CD4-positive, alpha-beta T cell treated with Interleukin-1 beta for 1 hour (primary cell): ENCODE data around the gene SMARCB1.

Experiments
- DNase-seq, 2 donors: peaks; one replicate each; pipeline ENCODE4 v3.0.0-alpha.2; 2020 to 2022

Gene SMARCB1

GRCh38 chr22:23833017-23833751 is 46.4 kb downstream of the SMARCB1 start:
- no peak for DNase-seq

GRCh38 chr22:23833911-23834317 is 47.1 kb downstream of the SMARCB1 start:
- no peak for DNase-seq

- no peak for DNase-seq
Measured at GRCh38 chr22:23834406-23834792, 47.6 kb downstream of the SMARCB1 start.

- no peak for DNase-seq
Measured at GRCh38 chr22:23834793-23835483, 48.2 kb downstream of the SMARCB1 start.

GRCh38 chr22:23835484-23836144 is 48.8 kb downstream of the SMARCB1 start:
- no peak for DNase-seq

- DNase-seq, result no peak
Measured at GRCh38 chr22:23836281-23836680, 49.5 kb downstream of the SMARCB1 start.

- DNase-seq, result no peak
Measured at GRCh38 chr22:23836692-23837495, 50.1 kb downstream of the SMARCB1 start.

GRCh38 chr22:23837496-23837859 is 50.7 kb downstream of the SMARCB1 start:
- DNase-seq, result no peak

GRCh38 chr22:23837911-23838680 is 51.3 kb downstream of the SMARCB1 start:
- no peak for DNase-seq

- DNase-seq, result peak; percentile 96 to 99
Measured at GRCh38 chr22:23838681-23839468, 52.1 kb downstream of the SMARCB1 start, which contains the start of gene DERL3. Gene DERL3 (minus strand): TSS chr22:23839006. CDS start chr22:23838987, 19 bp downstream.

GRCh38 chr22:23840026-23840425 is 53.3 kb downstream of the SMARCB1 start:
- no peak for DNase-seq

- no peak for DNase-seq
Measured at GRCh38 chr22:23841292-23841691, 54.5 kb downstream of the SMARCB1 start.

GRCh38 chr22:23841736-23842445 is 55.1 kb downstream of the SMARCB1 start:
- DNase-seq, result no peak

- DNase-seq, result no peak
Measured at GRCh38 chr22:23842599-23842998, 55.8 kb downstream of the SMARCB1 start.

- no peak for DNase-seq
Measured at GRCh38 chr22:23844739-23845202, 58.0 kb downstream of the SMARCB1 start.

- DNase-seq, result no peak
Measured at GRCh38 chr22:23845265-23846080, 58.7 kb downstream of the SMARCB1 start.

GRCh38 chr22:23846081-23846469 is 59.3 kb downstream of the SMARCB1 start:
- no peak for DNase-seq

- no peak for DNase-seq
Measured at GRCh38 chr22:23847310-23847920, 60.6 kb downstream of the SMARCB1 start.
